Fibroblast of the aortic adventitia (primary cell): ENCODE measurements around the gene GRAP2. TPM values are rescaled to one million over a fixed set of nuclear protein-coding genes. Genes with fewer than 3 reads are reported as not detected.
"Not testable (repeated sequence)": the region's sequence is repeated elsewhere in the genome, so short reads cannot be mapped to it uniquely, and the experiment has no call there.

Source experiments
- DNase-seq: peaks from one replicate; pipeline ENCODE4 v3.0.0-alpha.2; 2010; ENCODE audit warnings: low read depth
- H3K4me3 ChIP-seq: 2 replicates; pipeline ENCODE4 v1.5.1; 2011; ENCODE audit warnings: low read depth, mild to moderate bottlenecking, control low read depth, low read length, moderate library complexity
- total RNA-seq: library from RNA; depleted of rRNA; stranded (reverse); fragments of >200 nt; gene quantifications from 2 replicates; pipeline ENCODE4 v1.2.3, GENCODE V29; 2012; ENCODE audit warnings: low replicate concordance
- TF ChIP-seq, protein P1 (sequence below): IDR thresholded peaks from 2 replicates; pipeline ENCODE4 v1.5.1; 2011; ENCODE audit warnings: mild to moderate bottlenecking, low read length, control low read depth, inconsistent platforms; ENCODE audit not compliant: insufficient read depth

The GRAP2 gene
- total RNA-seq, 1 donor: not detected

DNA sequence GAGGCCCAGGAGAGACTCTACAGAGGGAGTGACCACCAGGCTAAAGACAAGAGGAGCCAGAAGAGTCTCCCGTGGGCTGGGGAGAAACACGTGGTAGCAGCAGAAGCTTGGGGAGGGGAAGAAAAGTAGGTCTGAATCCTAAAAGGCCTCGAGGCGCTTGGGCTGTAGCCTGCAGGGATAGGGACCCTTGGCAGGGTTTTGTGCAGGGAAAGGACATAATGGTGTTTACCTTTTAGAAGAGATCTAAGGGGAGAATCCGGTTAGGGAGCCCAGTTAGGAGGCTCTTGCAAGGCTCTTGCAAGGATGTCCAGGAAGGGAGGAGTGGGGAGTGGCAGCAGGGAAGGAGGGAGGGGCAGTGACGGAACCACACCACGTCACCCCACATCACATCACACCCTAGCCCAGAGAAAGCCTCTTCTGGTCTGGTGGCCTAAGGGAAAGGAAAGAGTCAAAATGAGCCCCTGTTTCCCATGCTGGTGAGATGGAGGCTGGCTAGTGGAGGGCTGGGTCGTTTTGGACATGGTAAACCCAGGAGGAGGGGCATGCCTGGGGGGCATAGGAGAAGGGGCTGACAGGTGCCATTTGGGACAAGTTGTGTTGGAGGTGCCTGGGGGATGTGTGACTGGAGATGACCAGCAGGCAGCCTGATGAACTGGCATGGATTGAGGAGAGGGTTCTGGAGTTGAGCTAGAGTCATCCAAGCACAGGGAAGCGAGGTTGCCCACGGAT lies 87.7 kb downstream of the GRAP2 start:
- no peak for DNase-seq

DNA sequence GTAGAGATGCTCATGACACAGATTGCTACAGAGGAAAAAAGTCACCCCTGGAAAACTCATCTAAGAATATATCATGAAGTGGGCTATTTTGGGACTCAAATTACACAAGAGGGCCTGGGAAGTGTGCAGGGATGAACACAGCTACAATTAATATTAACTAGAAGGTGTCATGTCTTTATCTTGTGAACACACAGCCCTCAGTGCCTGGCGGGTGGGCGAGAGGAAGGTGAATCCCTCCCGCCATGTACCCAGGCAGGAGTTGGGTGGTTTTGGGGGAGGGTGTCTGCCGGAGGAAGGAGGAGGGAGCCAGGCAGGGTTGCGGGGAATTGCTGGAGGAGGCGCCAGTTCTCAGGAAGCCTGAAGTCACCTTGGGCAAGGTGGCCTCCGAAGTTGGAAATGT lies 88.7 kb downstream of the GRAP2 start:
- no peak overlapping the region for H3K4me3 ChIP-seq
- TF ChIP-seq, protein P1, sequence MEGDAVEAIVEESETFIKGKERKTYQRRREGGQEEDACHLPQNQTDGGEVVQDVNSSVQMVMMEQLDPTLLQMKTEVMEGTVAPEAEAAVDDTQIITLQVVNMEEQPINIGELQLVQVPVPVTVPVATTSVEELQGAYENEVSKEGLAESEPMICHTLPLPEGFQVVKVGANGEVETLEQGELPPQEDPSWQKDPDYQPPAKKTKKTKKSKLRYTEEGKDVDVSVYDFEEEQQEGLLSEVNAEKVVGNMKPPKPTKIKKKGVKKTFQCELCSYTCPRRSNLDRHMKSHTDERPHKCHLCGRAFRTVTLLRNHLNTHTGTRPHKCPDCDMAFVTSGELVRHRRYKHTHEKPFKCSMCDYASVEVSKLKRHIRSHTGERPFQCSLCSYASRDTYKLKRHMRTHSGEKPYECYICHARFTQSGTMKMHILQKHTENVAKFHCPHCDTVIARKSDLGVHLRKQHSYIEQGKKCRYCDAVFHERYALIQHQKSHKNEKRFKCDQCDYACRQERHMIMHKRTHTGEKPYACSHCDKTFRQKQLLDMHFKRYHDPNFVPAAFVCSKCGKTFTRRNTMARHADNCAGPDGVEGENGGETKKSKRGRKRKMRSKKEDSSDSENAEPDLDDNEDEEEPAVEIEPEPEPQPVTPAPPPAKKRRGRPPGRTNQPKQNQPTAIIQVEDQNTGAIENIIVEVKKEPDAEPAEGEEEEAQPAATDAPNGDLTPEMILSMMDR: no peak
- no peak for DNase-seq

More for the DNA sequence above, 87.7 kb downstream of the GRAP2 start:
- TF ChIP-seq, protein P1: no peak
- H3K4me3 ChIP-seq: no peak overlapping the region

DNA sequence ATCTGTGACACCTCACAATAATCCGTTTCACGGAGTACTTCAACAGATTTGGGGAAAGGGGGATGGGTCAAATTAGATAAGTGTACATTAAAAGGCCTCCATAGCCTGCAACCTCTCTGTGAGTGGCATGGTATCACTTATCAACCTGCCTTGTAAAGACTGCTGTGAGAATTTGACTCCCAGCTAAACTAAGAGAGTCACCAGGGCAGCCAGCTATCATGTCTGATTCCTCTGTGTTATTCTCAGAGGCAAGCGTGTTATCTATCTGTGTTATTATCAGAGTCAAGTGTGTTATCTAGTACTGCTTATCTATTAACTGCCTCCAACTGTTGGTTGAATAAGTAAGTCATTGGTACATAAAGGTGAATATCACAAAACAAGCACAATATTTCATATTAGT lies 89.8 kb downstream of the GRAP2 start:
- TF ChIP-seq, protein P1: no peak
- no peak overlapping the region for H3K4me3 ChIP-seq
- DNase-seq: no peak

DNA sequence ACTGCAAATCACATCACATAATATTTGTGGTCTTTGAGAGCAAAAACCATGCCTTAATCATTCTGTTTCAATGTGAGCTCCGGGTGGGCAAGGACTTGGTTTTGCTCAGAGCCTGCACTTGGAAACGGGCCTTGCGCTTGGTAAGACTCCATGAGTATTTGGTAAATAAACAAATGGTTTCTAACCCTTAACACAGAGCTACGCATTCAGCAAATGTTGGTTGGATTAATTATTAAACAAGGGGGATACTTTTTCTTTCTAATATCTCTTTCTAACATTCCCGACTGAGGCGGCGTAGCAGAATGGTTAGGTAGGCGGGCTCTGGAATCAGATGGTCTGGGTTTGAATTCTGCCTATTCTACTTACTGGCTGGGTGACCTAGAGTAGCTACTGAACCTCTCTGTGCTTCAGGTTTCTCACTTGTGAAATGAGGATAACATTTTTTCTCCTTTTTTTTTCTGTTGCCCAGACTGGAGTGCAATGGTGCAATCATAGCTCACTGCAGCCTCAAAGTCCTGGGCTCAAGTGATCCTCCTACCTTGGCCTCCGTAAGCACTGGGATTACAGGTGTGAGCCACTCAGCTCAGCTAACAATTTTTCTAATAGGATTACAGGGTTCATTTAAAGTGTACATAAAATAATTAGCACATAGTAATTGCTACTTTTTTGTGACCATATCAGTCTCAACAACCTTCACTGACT lies 90.4 kb downstream of the GRAP2 start:
- H3K4me3 ChIP-seq: no peak overlapping the region
- TF ChIP-seq, protein P1: no peak
- no peak for DNase-seq

DNA sequence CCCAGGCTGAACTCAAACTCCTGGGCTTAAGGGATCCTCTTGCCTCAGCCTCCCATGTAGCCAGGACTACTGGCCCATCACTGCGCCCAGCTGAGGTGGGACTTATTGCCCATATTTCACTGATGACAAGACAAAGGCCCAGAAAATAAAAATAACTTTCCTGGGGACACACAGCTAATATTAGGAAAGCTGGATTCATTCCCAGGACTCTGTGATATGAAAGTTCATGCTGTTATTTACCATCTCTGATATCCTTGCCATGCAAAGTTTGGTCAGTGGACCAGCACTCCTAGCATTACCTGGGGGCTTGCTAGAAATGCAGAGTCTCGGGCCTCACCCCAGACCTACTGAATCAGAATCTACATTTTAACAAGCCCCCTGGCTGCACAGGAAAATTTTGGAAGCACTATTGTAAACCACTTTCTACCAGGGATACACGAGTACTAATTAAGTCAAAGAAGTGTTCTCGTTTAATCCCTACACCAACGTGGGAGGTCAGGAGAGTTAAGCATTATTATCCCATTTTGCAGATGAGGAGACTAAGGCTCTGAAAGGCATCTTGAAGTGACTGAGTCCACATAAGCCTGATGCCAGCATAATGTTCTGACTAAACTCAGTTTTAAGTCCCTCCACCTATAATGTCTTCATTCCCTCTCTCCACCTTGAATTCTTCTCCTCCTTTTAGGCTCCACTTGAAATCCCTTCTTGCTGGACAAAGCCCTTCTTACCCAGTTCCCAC lies 91.4 kb downstream of the GRAP2 start:
- TF ChIP-seq, protein P1: no peak
- no peak overlapping the region for H3K4me3 ChIP-seq
- no peak for DNase-seq

DNA sequence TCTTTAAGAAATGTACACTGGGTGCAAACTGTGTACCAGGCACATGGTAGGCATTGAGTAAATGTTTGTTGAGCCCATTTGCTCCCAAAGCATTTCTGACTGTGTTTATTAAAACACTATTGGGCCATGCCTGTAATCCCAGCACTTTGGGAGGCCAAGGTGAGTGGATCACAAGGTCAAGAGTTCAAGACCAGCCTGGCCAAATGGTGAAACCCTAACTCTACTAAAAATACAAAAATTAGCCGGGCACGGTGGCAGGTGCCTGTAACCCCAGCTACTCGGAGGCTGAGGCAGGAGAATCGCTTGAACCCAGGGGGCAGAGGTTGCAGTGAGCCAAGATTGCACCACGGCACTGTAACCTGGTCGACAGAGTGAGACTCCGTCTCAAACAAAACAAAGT lies 92.0 kb downstream of the GRAP2 start:
- H3K4me3 ChIP-seq, DNase-seq: not testable (repeated sequence)

DNA sequence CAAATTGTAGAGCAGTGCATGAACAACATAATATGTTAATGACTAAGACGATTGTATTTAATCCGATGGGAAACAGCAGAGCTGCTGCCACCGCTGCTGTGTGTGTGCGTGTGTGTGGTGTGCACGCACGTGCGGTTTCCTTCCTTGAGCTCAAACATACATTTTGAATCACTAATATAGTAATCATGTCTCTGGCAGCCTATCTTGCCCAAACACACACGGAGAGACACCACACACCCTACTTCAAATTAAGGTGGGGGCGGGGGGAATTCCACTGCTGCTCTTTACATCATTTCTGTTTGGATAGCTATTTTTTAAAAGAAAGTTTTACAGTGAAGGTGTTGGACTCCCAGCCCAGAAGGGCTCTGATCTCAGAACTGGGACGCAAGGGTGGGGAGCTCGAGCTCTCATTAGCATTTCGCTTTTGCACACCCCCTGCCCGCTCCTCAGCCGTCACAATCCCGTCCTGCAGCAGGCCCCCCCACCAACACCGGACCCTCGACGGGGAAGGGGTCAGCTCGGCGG lies 93.2 kb downstream of the GRAP2 start:
- H3K4me3 ChIP-seq: no peak overlapping the region
- TF ChIP-seq, protein P1: no peak
- DNase-seq: no peak
